ENCODE measurements around the gene AOPEP. TPM values are rescaled to one million over a fixed set of nuclear protein-coding genes. Genes with fewer than 3 reads are reported as not detected.

The AOPEP gene
- total RNA-seq, 1 experiment from 2014 or later: 36.4 TPM

GRCh38 chr9:94699715-94700373 is 26.7 kb upstream of the AOPEP start:
- intact Hi-C loops (cut with micrococcal nuclease; ENCODE audit: unreplicated experiment): no loop called here
- Histone ChIP-seq H3K27me3 (ENCODE audit: control insufficient read depth, insufficient read depth, low read length) (no peaks in the 10 kb centered on the region), H3K4me3 (ENCODE audit: low read depth in 2 of 2, low read length in 2 of 2) (no peak overlapping the region), H3K27ac (ENCODE audit: low read length) (no peak overlapping the region), H3K4me1 (ENCODE audit: control insufficient read depth, insufficient read depth, low read length) (no peaks in the 10 kb centered on the region; the same call in 1 of the 2 replicates), H3K36me3 (ENCODE audit: control insufficient read depth, insufficient read depth, low read length) (no peaks in the 10 kb centered on the region), H3K9me3 (ENCODE audit: control insufficient read depth, insufficient read depth, low read depth, low read length) (no peaks in the 10 kb centered on the region)
- ChIA-PET CTCF (interaction anchor here (0.8 kb wide), 1 partner anchor 18 kb away, joined by 3 read pairs; no protein-coding TSS in a partner anchor), POLR2A (no interaction called here)
- BruUV-seq (replicated peaks): no TSS peak
- ATAC-seq: no peak
- in situ Hi-C loops (cut with HindIII; ENCODE audit: low pct_unique_long_range_greater_than_20kb, low sequenced_read_pairs): no loop called here
- TF ChIP-seq POLR2AphosphoS5 (IDR thresholded peaks at IDR 0.05; ENCODE audit: low read depth, low read length) (no peak), REST (IDR thresholded peaks at IDR 0.05; ENCODE audit: insufficient read depth in 1 of 2, low read depth in 2 of 2, low read length in 1 of 2) (no peak), CTCF (IDR thresholded peaks at IDR 0.05) (no peak), SIN3A (IDR thresholded peaks at IDR 0.05; ENCODE audit: borderline replicate concordance, insufficient read depth, low read depth, low read length) (no peak), TCF7L2 (IDR thresholded peaks at IDR 0.05; ENCODE audit: low read depth, low read length) (no peak)
- DNase-seq (ENCODE audit: low read depth, low spot score): no peak

GRCh38 chr9:94700445-94700844 is 26.1 kb upstream of the AOPEP start:
- ATAC-seq: no peak
- TF ChIP-seq POLR2AphosphoS5 (IDR thresholded peaks at IDR 0.05; ENCODE audit: low read depth, low read length): no peak
- no peak for TF ChIP-seq TCF7L2 (IDR thresholded peaks at IDR 0.05; ENCODE audit: low read depth, low read length)
- no peak for TF ChIP-seq CTCF (IDR thresholded peaks at IDR 0.05)
- TF ChIP-seq REST (IDR thresholded peaks at IDR 0.05; ENCODE audit: insufficient read depth in 1 of 2, low read depth in 2 of 2, low read length in 1 of 2): no peak
- no peak for TF ChIP-seq SIN3A (IDR thresholded peaks at IDR 0.05; ENCODE audit: borderline replicate concordance, insufficient read depth, low read depth, low read length)
- intact Hi-C loops (cut with micrococcal nuclease; ENCODE audit: unreplicated experiment): no loop called here

More at GRCh38 chr9:94700445-94700844, 26.1 kb upstream of the AOPEP start:
- ChIA-PET POLR2A (no interaction called here), CTCF (interaction anchor here (0.8 kb wide), 1 partner anchor 19 kb away, joined by 3 read pairs; no protein-coding TSS in a partner anchor)
- H3K27ac ChIP-seq (ENCODE audit: low read length): no peak overlapping the region
- no peaks in the 10 kb centered on the region; the same call in 1 of the 2 replicates for H3K4me1 ChIP-seq (ENCODE audit: control insufficient read depth, insufficient read depth, low read length)
- BruUV-seq (replicated peaks): no TSS peak
- H3K9me3 ChIP-seq (ENCODE audit: control insufficient read depth, insufficient read depth, low read depth, low read length): no peaks in the 10 kb centered on the region
- no peak overlapping the region for H3K4me3 ChIP-seq (ENCODE audit: low read depth in 2 of 2, low read length in 2 of 2)
- no peaks in the 10 kb centered on the region for H3K36me3 ChIP-seq (ENCODE audit: control insufficient read depth, insufficient read depth, low read length)
- no peak for DNase-seq (ENCODE audit: low read depth, low spot score)
- in situ Hi-C loops (cut with HindIII; ENCODE audit: low pct_unique_long_range_greater_than_20kb, low sequenced_read_pairs): no loop called here
- H3K27me3 ChIP-seq (ENCODE audit: control insufficient read depth, insufficient read depth, low read length): no peaks in the 10 kb centered on the region

Measured in Panc1 (cell line).